ENCODE results near the gene SLC22A2. TPM values are rescaled to one million over a fixed set of nuclear protein-coding genes. Genes with fewer than 3 reads are reported as not detected.
"Not testable (repeated sequence)": the region's sequence is repeated elsewhere in the genome, so short reads cannot be mapped to it uniquely, and the experiment has no call there.

The SLC22A2 gene
- total RNA-seq, 1 experiment from 2014 or later = not detected

- DNase-seq; H3K4me3 Mint-ChIP-seq (ENCODE audit: low read depth, unreplicated experiment); H3K9me3 Mint-ChIP-seq (ENCODE audit: low read depth, unreplicated experiment); H3K27me3 Mint-ChIP-seq (ENCODE audit: unreplicated experiment); BruUV-seq (replicated peaks): not testable (repeated sequence)
- CTCF ChIA-PET = interaction anchor here (1.6 kb wide), 1 partner anchor 15 kb away, joined by 5 read pairs; no protein-coding TSS in a partner anchor
- H3K36me3 Mint-ChIP-seq (ENCODE audit: insufficient read depth, unreplicated experiment) = peaks cover 15% of the 10 kb centered on the region
- intact Hi-C loops (cut with micrococcal nuclease; ENCODE audit: unreplicated experiment) = loop anchor here (2.0 to 5.0 kb wide), 2 partner anchors 18 to 156 kb away; no protein-coding TSS in a partner anchor
- H3K4me1 Mint-ChIP-seq (ENCODE audit: low read depth, unreplicated experiment) = peaks cover 34% of the 10 kb centered on the region
- H3K27ac Mint-ChIP-seq (ENCODE audit: unreplicated experiment) = peak overlapping the region; percentile 91
Observed at GRCh38 chr6:160236235-160236872, 22.3 kb downstream of the SLC22A2 start.

DNA sequence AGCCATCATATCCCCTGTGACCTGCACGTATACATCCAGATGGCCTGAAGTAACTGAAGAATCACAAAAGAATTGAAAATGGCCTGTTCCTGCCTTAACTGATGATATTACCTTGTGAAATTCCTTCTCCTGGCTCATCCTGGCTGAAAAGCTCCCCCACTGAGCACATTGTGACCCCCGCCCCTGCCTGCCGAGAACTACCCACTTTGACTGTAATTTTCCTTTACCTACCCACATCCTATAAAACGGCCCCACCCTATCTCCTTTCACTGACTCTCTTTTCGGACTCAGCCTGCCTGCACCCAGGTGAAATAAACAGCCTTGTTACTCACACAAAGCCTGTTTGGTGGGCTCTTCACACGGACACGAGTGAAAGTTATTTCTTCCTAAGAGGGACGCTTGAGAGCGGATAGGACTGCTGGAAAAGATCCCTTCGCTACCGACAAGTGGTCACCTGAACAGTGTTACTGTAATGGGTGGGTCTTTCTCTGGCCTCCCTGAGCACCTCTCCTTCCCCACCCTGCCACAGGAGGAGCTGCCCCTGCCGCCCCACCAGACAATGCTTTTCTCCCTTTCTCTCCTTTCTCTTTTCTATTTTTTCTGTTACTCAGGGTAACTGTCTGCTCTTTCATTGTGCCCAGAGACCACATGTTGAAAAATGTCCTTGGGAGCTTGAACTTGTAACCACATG, 24.5 kb downstream of the SLC22A2 start:
- not testable (repeated sequence) for H3K4me3 Mint-ChIP-seq (ENCODE audit: low read depth, unreplicated experiment); H3K9me3 Mint-ChIP-seq (ENCODE audit: low read depth, unreplicated experiment)
- CTCF ChIA-PET = interaction anchor here (0.6 to 0.9 kb wide), 2 partner anchors 13 to 163 kb away, joined by 3 to 5 read pairs; no protein-coding TSS in a partner anchor

DNA sequence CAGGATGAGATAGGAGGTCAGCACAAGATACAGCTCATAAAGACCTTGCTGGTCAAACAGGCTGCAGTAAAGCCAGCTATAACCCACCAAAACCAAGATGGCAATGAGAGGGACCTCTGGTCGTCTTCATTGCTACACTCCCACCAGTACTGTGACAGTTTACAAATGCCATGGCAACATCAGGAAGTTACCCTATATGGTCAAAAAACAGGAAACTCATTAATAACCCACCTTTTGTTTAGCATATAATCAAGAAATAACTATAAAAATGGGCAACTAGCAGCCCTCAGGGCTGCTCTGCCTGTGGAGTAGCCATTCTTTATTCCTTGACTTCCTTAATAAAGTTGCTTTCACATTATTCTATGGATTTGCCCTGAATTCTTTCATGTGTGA, 30.9 kb downstream of the SLC22A2 start:
- no peak for TF ChIP-seq CTCF (IDR thresholded peaks at IDR 0.05; ENCODE audit: unreplicated experiment)
- H3K9me3 Mint-ChIP-seq (ENCODE audit: low read depth, unreplicated experiment) = peaks cover 9% of the 10 kb centered on the region
- H3K4me3 Mint-ChIP-seq (ENCODE audit: low read depth, unreplicated experiment) = no peak overlapping the region
- H3K4me1 Mint-ChIP-seq (ENCODE audit: low read depth, unreplicated experiment) = no peaks in the 10 kb centered on the region
- intact Hi-C loops (cut with micrococcal nuclease; ENCODE audit: unreplicated experiment) = no loop called here
- no peaks in the 10 kb centered on the region for H3K27me3 Mint-ChIP-seq (ENCODE audit: unreplicated experiment)
- BruUV-seq (replicated peaks) = no TSS peak
- no peaks in the 10 kb centered on the region for H3K36me3 Mint-ChIP-seq (ENCODE audit: insufficient read depth, unreplicated experiment)
- no peak for DNase-seq
- CTCF ChIA-PET = no interaction called here
- no peak overlapping the region for H3K27ac Mint-ChIP-seq (ENCODE audit: unreplicated experiment)

More for the DNA sequence above, 24.5 kb downstream of the SLC22A2 start:
- H3K27ac Mint-ChIP-seq (ENCODE audit: unreplicated experiment); BruUV-seq (replicated peaks); H3K27me3 Mint-ChIP-seq (ENCODE audit: unreplicated experiment); DNase-seq; intact Hi-C loops (cut with micrococcal nuclease; ENCODE audit: unreplicated experiment): not testable (repeated sequence)
- Mint-ChIP-seq H3K4me1 (ENCODE audit: low read depth, unreplicated experiment) (peaks cover 27% of the 10 kb centered on the region), H3K36me3 (ENCODE audit: insufficient read depth, unreplicated experiment) (peaks cover 15% of the 10 kb centered on the region)

DNA sequence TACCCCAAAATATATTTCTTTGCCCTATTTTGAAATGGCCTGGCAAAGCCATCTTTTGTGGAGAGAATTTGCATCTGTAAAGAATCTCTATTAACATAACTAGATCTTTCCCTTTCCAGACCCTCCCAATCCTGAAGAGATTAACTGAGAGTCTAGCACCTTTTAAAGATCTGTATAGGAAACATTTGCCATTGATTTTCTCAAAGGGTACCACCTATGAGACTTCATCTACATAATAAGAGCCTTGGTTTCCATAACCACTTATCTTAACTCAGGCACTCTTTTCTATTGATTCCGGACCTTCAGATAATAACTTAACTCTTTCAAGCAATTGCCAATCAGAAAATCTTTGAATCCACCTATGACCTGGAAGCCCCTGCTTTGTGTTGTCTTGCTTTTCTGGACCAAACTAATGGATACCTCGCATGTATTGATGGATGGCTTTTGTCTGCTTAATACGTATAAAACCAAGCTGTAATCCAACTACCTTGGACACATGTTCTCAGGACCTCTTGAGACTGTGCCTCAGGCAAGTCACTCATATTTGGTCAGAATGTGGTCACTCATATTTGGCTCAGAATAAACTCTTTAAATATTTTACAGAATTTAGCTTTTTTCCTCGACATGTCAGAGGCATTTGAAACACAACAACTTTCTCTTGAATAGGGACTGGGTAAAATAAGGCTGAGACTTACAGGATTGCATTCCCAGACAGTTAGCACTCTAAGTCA, 31.4 kb downstream of the SLC22A2 start:
- BruUV-seq (replicated peaks) = no TSS peak
- intact Hi-C loops (cut with micrococcal nuclease; ENCODE audit: unreplicated experiment) = no loop called here
- Mint-ChIP-seq H3K27ac (ENCODE audit: unreplicated experiment) (no peak overlapping the region), H3K9me3 (ENCODE audit: low read depth, unreplicated experiment) (peaks cover 9% of the 10 kb centered on the region), H3K27me3 (ENCODE audit: unreplicated experiment) (no peaks in the 10 kb centered on the region), H3K4me1 (ENCODE audit: low read depth, unreplicated experiment) (no peaks in the 10 kb centered on the region), H3K4me3 (ENCODE audit: low read depth, unreplicated experiment) (no peak overlapping the region), H3K36me3 (ENCODE audit: insufficient read depth, unreplicated experiment) (no peaks in the 10 kb centered on the region)
- CTCF ChIA-PET = no interaction called here
- TF ChIP-seq CTCF (IDR thresholded peaks at IDR 0.05; ENCODE audit: unreplicated experiment) = no peak
- DNase-seq = no peak

DNA sequence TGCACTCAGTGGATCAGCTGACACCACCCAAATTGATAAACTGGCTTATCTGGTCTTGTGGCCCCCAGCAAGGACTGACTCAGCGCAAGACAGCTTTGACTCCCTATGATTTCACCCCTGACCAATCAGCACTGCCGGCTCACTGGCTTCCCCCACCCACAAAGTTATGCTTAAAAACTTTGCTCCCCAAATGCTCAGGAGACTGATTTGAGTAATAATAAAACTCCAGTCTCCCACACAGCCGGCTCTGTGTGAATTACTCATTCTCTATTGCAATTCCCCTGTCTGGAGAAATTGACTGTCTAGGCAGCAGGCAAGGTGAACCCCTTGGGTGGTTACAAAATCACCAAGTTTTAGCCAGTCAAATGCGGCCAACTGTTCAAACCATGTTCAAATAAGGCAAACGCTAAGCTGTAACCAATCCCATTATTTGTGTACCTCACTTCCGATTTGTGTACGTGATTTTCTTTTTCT, 32.5 kb downstream of the SLC22A2 start:
- H3K4me1 Mint-ChIP-seq (ENCODE audit: low read depth, unreplicated experiment) = peaks cover 8% of the 10 kb centered on the region
- no peak overlapping the region for H3K27ac Mint-ChIP-seq (ENCODE audit: unreplicated experiment)
- no TSS peak for BruUV-seq (replicated peaks)
- intact Hi-C loops (cut with micrococcal nuclease; ENCODE audit: unreplicated experiment) = no loop called here
- no peaks in the 10 kb centered on the region for H3K27me3 Mint-ChIP-seq (ENCODE audit: unreplicated experiment)
- H3K4me3 Mint-ChIP-seq (ENCODE audit: low read depth, unreplicated experiment) = no peak overlapping the region
- CTCF ChIA-PET = no interaction called here
- no peak for TF ChIP-seq CTCF (IDR thresholded peaks at IDR 0.05; ENCODE audit: unreplicated experiment)
- H3K36me3 Mint-ChIP-seq (ENCODE audit: insufficient read depth, unreplicated experiment) = no peaks in the 10 kb centered on the region
- peaks cover 9% of the 10 kb centered on the region for H3K9me3 Mint-ChIP-seq (ENCODE audit: low read depth, unreplicated experiment)
- DNase-seq = no peak
